Dedifferentiated amniotic fluid mesenchymal stem cell (primary cell): ENCODE measurements around the gene RAB30.
"Not testable (repeated sequence)": the region's sequence is repeated elsewhere in the genome, so short reads cannot be mapped to it uniquely, and the experiment has no call there.

Experiments used
- DNase-seq: peaks from one replicate; pipeline ENCODE4 v3.0.0-alpha.2; 2016; ENCODE audit errors: extremely low spot score

The RAB30 gene

GRCh38 chr11:82981852-82982251, 89.8 kb downstream of the RAB30 start:
- no peak for DNase-seq

GRCh38 chr11:82980947-82981346, 90.8 kb downstream of the RAB30 start:
- no peak for DNase-seq

GRCh38 chr11:82980292-82980691, 91.4 kb downstream of the RAB30 start:
- DNase-seq, result peak; percentile 72

GRCh38 chr11:82979824-82980223, 91.9 kb downstream of the RAB30 start:
- DNase-seq, result no peak

GRCh38 chr11:82978422-82979099, 93.1 kb downstream of the RAB30 start:
- no peak for DNase-seq

GRCh38 chr11:82976786-82977185, 94.9 kb downstream of the RAB30 start:
- DNase-seq, result no peak

GRCh38 chr11:82975882-82976281, 95.8 kb downstream of the RAB30 start:
- DNase-seq, result no peak

- DNase-seq, result no peak
These were observed 96.8 kb downstream of the RAB30 start for GRCh38 chr11:82974851-82975250.

- no peak for DNase-seq
These were observed 97.6 kb downstream of the RAB30 start for GRCh38 chr11:82974135-82974534.

GRCh38 chr11:82972103-82972502, 99.6 kb downstream of the RAB30 start:
- DNase-seq, result no peak

GRCh38 chr11:82971519-82971946, 100.2 kb downstream of the RAB30 start:
- not testable (repeated sequence) for DNase-seq

- DNase-seq, result not testable (repeated sequence)
These were observed 101.1 kb downstream of the RAB30 start for GRCh38 chr11:82970507-82971083.

GRCh38 chr11:82969811-82970210, 101.9 kb downstream of the RAB30 start:
- DNase-seq, result no peak

- no peak for DNase-seq
These were observed 104.3 kb downstream of the RAB30 start for GRCh38 chr11:82967381-82967780.

- not testable (repeated sequence) for DNase-seq
These were observed 109.7 kb downstream of the RAB30 start for GRCh38 chr11:82962021-82962420.

GRCh38 chr11:82960779-82961143, 110.9 kb downstream of the RAB30 start:
- no peak for DNase-seq

GRCh38 chr11:82959987-82960778, 111.5 kb downstream of the RAB30 start:
- DNase-seq, result no peak

- DNase-seq, result not testable (repeated sequence)
These were observed 115.8 kb downstream of the RAB30 start for GRCh38 chr11:82955736-82956453.

- DNase-seq, result not testable (repeated sequence)
These were observed 121.2 kb downstream of the RAB30 start for GRCh38 chr11:82950502-82950901.

- DNase-seq, result no peak
These were observed 122.3 kb downstream of the RAB30 start for GRCh38 chr11:82949352-82949751.

GRCh38 chr11:82945682-82946081, 126.0 kb downstream of the RAB30 start:
- no peak for DNase-seq

GRCh38 chr11:82945041-82945440, 126.7 kb downstream of the RAB30 start:
- not testable (repeated sequence) for DNase-seq
